CD4-positive, CD25-positive, alpha-beta regulatory T cell (primary cell): ENCODE measurements around the gene CDC23. TPM values are rescaled to one million over a fixed set of nuclear protein-coding genes. Genes with fewer than 3 reads are reported as not detected.
"Not testable (repeated sequence)": the region's sequence is repeated elsewhere in the genome, so short reads cannot be mapped to it uniquely, and the experiment has no call there.

Experiments
- ATAC-seq, 2 donors: fragments of 150-1000 bp; cut with Tn5 transposase; one replicate each; pipeline ENCODE4 v1.10.0; 2021; ENCODE audit warnings: low read depth in 2 of 2, moderate number of reproducible peaks in 2 of 2, moderate library complexity in 1 of 2
- DNase-seq, 3 donors: peaks; one replicate each; pipeline versions ENCODE4 v3.0.0 to v3.0.0-alpha.2; 2012 to 2022; ENCODE audit warnings: mixed read lengths in 1 of 3
- H3K27ac ChIP-seq: one replicate; pipeline ENCODE4 v1.7.0; 2013; ENCODE audit warnings: mild to moderate bottlenecking, low read length; ENCODE audit not compliant: insufficient read depth, poor library complexity, severe bottlenecking
- H3K27me3 ChIP-seq: one replicate; pipeline ENCODE4 v1.7.0; 2013; ENCODE audit warnings: low read length; ENCODE audit not compliant: control insufficient read depth, insufficient read depth
- H3K36me3 ChIP-seq: one replicate; pipeline ENCODE4 v1.7.0; 2013; ENCODE audit warnings: mild to moderate bottlenecking, low read length, moderate library complexity; ENCODE audit not compliant: control insufficient read depth, insufficient read depth
- H3K4me1 ChIP-seq: 2 replicates; pipeline ENCODE4 v1.7.0; 2013; ENCODE audit warnings: mild to moderate bottlenecking, low read length; ENCODE audit not compliant: insufficient read depth, control insufficient read depth, poor library complexity, severe bottlenecking
- H3K4me3 ChIP-seq: one replicate; pipeline ENCODE4 v1.7.0; 2013; ENCODE audit warnings: low read depth, mild to moderate bottlenecking, low read length, moderate library complexity
- H3K9me3 ChIP-seq, 2 experiments: 1 replicate in 1 of 2; 2 replicates in 1 of 2; pipeline ENCODE4 v1.7.0; 2013; ENCODE audit warnings: low read length in 2 of 2, mild to moderate bottlenecking in 1 of 2, moderate library complexity in 1 of 2; ENCODE audit not compliant: control insufficient read depth in 2 of 2
- H3K27ac Mint-ChIP-seq, 3 donors: one replicate each; pipeline ENCODE4 v1.8.0; 2020 to 2022; ENCODE audit warnings: mild to moderate bottlenecking in 3 of 3, mixed read lengths in 3 of 3, moderate library complexity in 2 of 3
- H3K27me3 Mint-ChIP-seq: one replicate; pipeline ENCODE4 v1.8.0; 2022; ENCODE audit warnings: mild to moderate bottlenecking, mixed read lengths
- H3K36me3 Mint-ChIP-seq: one replicate; pipeline ENCODE4 v1.8.0; 2020; ENCODE audit warnings: mixed read lengths
- H3K4me1 Mint-ChIP-seq, 4 donors: one replicate each; pipeline ENCODE4 v1.8.0; 2020 to 2022; ENCODE audit warnings: mixed read lengths in 4 of 4, mild to moderate bottlenecking in 1 of 4
- H3K4me3 Mint-ChIP-seq, 4 donors: one replicate each; pipeline ENCODE4 v1.8.0; 2020 to 2022; ENCODE audit warnings: mild to moderate bottlenecking in 4 of 4, mixed read lengths in 4 of 4, moderate library complexity in 3 of 4
- H3K9me3 Mint-ChIP-seq, 7 donors: one replicate each; pipeline ENCODE4 v1.8.0; 2020 to 2022; ENCODE audit warnings: mixed read lengths in 7 of 7, mild to moderate bottlenecking in 3 of 7, moderate library complexity in 2 of 7
- polyA plus RNA-seq, 4 donors: library from polyadenylated mRNA; unstranded; fragments of 300-500 nt; fragmentation: Illumina TruSeq; gene quantifications; one replicate each; pipeline ENCODE4 v1.2.3, GENCODE V29; 2021
- total RNA-seq: library from RNA; stranded (reverse); gene quantifications from one replicate; pipeline ENCODE4 v1.2.3, GENCODE V29; 2022

Gene CDC23
- total and polyA plus RNA-seq, 5 donors from 2014 or later = 14.7 to 28.5 (median 24.3) TPM

- Histone ChIP-seq H3K4me1 (peaks cover 27% of the 10 kb centered on the region), H3K9me3 (no peaks in the 10 kb centered on the region), H3K36me3 (peaks cover 8% of the 10 kb centered on the region), H3K27me3 (no peaks in the 10 kb centered on the region), H3K27ac (no peak overlapping the region), H3K4me3 (no peak overlapping the region)
- peaks cover 11 to 30% (median 22%) of the 10 kb centered on the region in 4 donors for H3K4me1 Mint-ChIP-seq
- H3K27ac Mint-ChIP-seq = peak overlapping the region in 1 of 3 donors; percentile 79
- H3K27me3 Mint-ChIP-seq = no peaks in the 10 kb centered on the region
- ATAC-seq (no peak), DNase-seq (no peak)
- peak overlapping the region; percentile 35 to 86 (median 44) for H3K4me3 Mint-ChIP-seq
- peaks cover 8% of the 10 kb centered on the region for H3K36me3 Mint-ChIP-seq
- H3K9me3 Mint-ChIP-seq = no peaks in the 10 kb centered on the region
Measured at GRCh38 chr5:138210985-138211384, 2.1 kb downstream of the CDC23 start.

GRCh38 chr5:138193859-138194258 is 19.3 kb downstream of the CDC23 start:
- H3K27ac Mint-ChIP-seq = not testable (repeated sequence)

GRCh38 chr5:138192826-138193225 is 20.3 kb downstream of the CDC23 start:
- Mint-ChIP-seq H3K27ac (no peak overlapping the region), H3K4me3 (no peak overlapping the region), H3K36me3 (peaks cover 32% of the 10 kb centered on the region), H3K9me3 (peaks cover 0 to 1% (median 0%) of the 10 kb centered on the region in 7 donors), H3K27me3 (no peaks in the 10 kb centered on the region), H3K4me1 (no peaks in the 10 kb centered on the region)
- Histone ChIP-seq H3K27ac (no peak overlapping the region), H3K9me3 (no peaks in the 10 kb centered on the region), H3K27me3 (no peaks in the 10 kb centered on the region), H3K36me3 (peaks cover 72% of the 10 kb centered on the region), H3K4me3 (no peak overlapping the region), H3K4me1 (no peaks in the 10 kb centered on the region)
- DNase-seq (no peak), ATAC-seq (no peak)

More at GRCh38 chr5:138193859-138194258, 19.3 kb downstream of the CDC23 start:
- DNase-seq, H3K27me3 ChIP-seq, ATAC-seq, H3K4me1 ChIP-seq, H3K27me3 Mint-ChIP-seq, H3K9me3 ChIP-seq, H3K27ac ChIP-seq, H3K9me3 Mint-ChIP-seq, H3K4me3 ChIP-seq, H3K4me3 Mint-ChIP-seq, H3K4me1 Mint-ChIP-seq: not testable (repeated sequence)
- H3K36me3 ChIP-seq = peaks cover 71% of the 10 kb centered on the region
- H3K36me3 Mint-ChIP-seq = peaks cover 36% of the 10 kb centered on the region

GRCh38 chr5:138188626-138189025 is 24.5 kb downstream of the CDC23 start:
- no peaks in the 10 kb centered on the region for H3K4me1 ChIP-seq
- peak overlapping the region in 1 of 3 donors; percentile 9 for H3K27ac Mint-ChIP-seq
- H3K9me3 ChIP-seq = no peaks in the 10 kb centered on the region
- H3K4me3 Mint-ChIP-seq = no peak overlapping the region
- H3K27me3 ChIP-seq = no peaks in the 10 kb centered on the region
- peaks cover 16% of the 10 kb centered on the region for H3K36me3 Mint-ChIP-seq
- peaks cover 71% of the 10 kb centered on the region for H3K36me3 ChIP-seq
- no peak overlapping the region for H3K27ac ChIP-seq
- no peaks in the 10 kb centered on the region for H3K27me3 Mint-ChIP-seq
- no peak overlapping the region for H3K4me3 ChIP-seq
- ATAC-seq (no peak), DNase-seq (no peak)
- H3K4me1 Mint-ChIP-seq = no peaks in the 10 kb centered on the region
- H3K9me3 Mint-ChIP-seq = no peaks in the 10 kb centered on the region

GRCh38 chr5:138186002-138186447 is 27.1 kb downstream of the CDC23 start:
- ATAC-seq = no peak
- Mint-ChIP-seq H3K4me3 (no peak overlapping the region), H3K27me3 (no peaks in the 10 kb centered on the region), H3K4me1 (peaks cover 0 to 4% (median 0%) of the 10 kb centered on the region in 4 donors), H3K27ac (peak overlapping the region in 2 of 3 donors; percentile 48 to 64), H3K9me3 (no peaks in the 10 kb centered on the region), H3K36me3 (peaks cover 6% of the 10 kb centered on the region)
- H3K27me3 ChIP-seq = no peaks in the 10 kb centered on the region
- H3K27ac ChIP-seq = no peak overlapping the region
- no peaks in the 10 kb centered on the region for H3K4me1 ChIP-seq
- DNase-seq = no peak
- peaks cover 47% of the 10 kb centered on the region for H3K36me3 ChIP-seq
- H3K9me3 ChIP-seq = no peaks in the 10 kb centered on the region
- H3K4me3 ChIP-seq = no peak overlapping the region

DNA sequence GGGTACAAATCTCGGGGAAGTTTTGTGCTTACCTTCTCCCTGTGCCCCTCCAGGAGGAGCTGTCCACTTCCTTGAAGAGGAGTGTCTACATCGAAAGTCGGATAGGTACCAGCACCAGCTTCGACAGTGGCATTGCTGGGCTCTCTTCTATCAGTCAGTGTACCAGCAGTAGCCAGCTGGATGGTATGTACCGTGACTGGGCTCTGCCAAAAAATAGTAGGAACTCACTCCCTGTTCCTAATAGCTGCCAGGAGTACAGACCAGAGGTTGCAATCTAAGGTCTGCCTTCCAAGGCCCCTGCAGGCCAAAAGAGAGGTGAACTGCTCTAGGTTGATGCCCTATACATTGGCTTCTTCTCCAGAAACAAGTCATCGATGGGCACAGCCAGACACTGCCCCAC is 30.3 kb downstream of the CDC23 start:
- Histone ChIP-seq H3K27me3 (no peaks in the 10 kb centered on the region), H3K4me3 (no peak overlapping the region), H3K9me3 (no peaks in the 10 kb centered on the region), H3K27ac (no peak overlapping the region), H3K36me3 (peaks cover 21% of the 10 kb centered on the region), H3K4me1 (peaks cover 15% of the 10 kb centered on the region)
- H3K4me3 Mint-ChIP-seq = no peak overlapping the region
- H3K27ac Mint-ChIP-seq = no peak overlapping the region
- peaks cover 0 to 8% (median 2%) of the 10 kb centered on the region in 4 donors for H3K4me1 Mint-ChIP-seq
- no peaks in the 10 kb centered on the region for H3K36me3 Mint-ChIP-seq
- DNase-seq (no peak), ATAC-seq (no peak)
- no peaks in the 10 kb centered on the region for H3K27me3 Mint-ChIP-seq
- H3K9me3 Mint-ChIP-seq = no peaks in the 10 kb centered on the region

DNA sequence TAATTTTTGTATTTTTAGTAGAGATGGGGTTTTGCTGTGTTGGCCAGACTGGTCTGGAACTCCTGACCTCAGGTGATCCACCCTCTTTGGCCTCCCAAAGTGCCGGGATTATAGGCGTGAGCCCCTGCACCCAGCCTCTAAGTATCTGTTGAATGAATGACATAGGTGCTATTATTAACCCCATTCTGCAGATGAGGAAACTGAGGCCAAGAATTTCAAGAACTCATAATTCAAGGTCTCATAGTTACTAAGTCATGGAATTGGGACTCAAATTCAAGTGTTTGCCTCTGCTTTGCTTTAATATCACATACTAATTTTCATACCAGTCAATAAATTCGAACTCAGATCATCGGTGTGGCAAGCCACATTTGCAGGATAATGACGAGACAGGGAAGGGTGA is 32.3 kb downstream of the CDC23 start:
- Mint-ChIP-seq H3K4me3 (no peak overlapping the region), H3K4me1 (peaks cover 5 to 8% (median 6%) of the 10 kb centered on the region in 4 donors), H3K27ac (no peak overlapping the region), H3K36me3 (no peaks in the 10 kb centered on the region), H3K27me3 (no peaks in the 10 kb centered on the region), H3K9me3 (no peaks in the 10 kb centered on the region)
- DNase-seq (no peak), ATAC-seq (no peak)
- Histone ChIP-seq H3K4me3 (no peak overlapping the region), H3K27ac (no peak overlapping the region), H3K9me3 (no peaks in the 10 kb centered on the region), H3K36me3 (peaks cover 9% of the 10 kb centered on the region), H3K4me1 (peaks cover 27% of the 10 kb centered on the region), H3K27me3 (no peaks in the 10 kb centered on the region)

GRCh38 chr5:138180183-138180782 is 32.8 kb downstream of the CDC23 start:
- DNase-seq (peak in 2 of 3 donors; percentile 48 to 81), ATAC-seq (no peak)
- Histone ChIP-seq H3K9me3 (no peaks in the 10 kb centered on the region), H3K27me3 (no peaks in the 10 kb centered on the region), H3K36me3 (peaks cover 9% of the 10 kb centered on the region), H3K4me1 (peaks cover 27% of the 10 kb centered on the region), H3K27ac (no peak overlapping the region), H3K4me3 (no peak overlapping the region)
- Mint-ChIP-seq H3K4me3 (no peak overlapping the region), H3K36me3 (peaks cover under 1% of the 10 kb centered on the region), H3K4me1 (peaks cover 6 to 8% (median 7%) of the 10 kb centered on the region in 4 donors), H3K27ac (no peak overlapping the region), H3K27me3 (no peaks in the 10 kb centered on the region), H3K9me3 (no peaks in the 10 kb centered on the region)
